HG02938 (cell line): ENCODE measurements around the gene NEK2.

Experiments used
- ATAC-seq: cut with Tn5 transposase; IDR thresholded peaks from one replicate; pipeline ENCODE4 v1.9.1; 2021; ENCODE audit warnings: mild to moderate bottlenecking, moderate library complexity; ENCODE audit not compliant: unreplicated experiment

The NEK2 gene

DNA sequence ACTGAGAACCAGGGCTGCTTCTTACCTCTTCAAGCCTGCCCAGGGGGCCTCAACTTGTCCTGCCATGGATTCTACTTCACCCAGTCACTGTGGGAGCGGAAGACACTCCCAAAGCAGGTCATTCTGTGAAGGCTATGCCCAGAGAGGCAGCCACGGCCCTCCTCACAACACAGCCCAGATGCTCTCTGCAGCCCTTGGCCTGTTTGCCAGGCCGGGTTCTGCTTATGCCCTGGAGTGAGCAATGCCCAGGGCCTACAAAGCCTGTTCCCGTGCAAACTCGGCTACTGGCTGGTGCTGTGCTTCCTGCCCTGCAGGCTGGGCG, 62.7 kb downstream of the NEK2 start:
- ATAC-seq: no peak
